GM12891 (cell line): Measurements from ENCODE around the gene DERL3.
"Not testable (repeated sequence)": the region's sequence is repeated elsewhere in the genome, so short reads cannot be mapped to it uniquely, and the experiment has no call there.

Source experiments
- POLR2A ChIP-seq: IDR thresholded peaks from 2 replicates; pipeline ENCODE4 v1.6.1; 2011; ENCODE audit warnings: low read depth, low read length, control low read depth
- POLR2AphosphoS5 ChIP-seq: IDR thresholded peaks from 2 replicates; pipeline ENCODE4 v1.6.1; 2011; ENCODE audit warnings: low read depth, low read length, control low read depth
- TAF1 ChIP-seq: IDR thresholded peaks from 2 replicates; pipeline ENCODE4 v1.6.1; 2011; ENCODE audit warnings: low read depth, low read length, control low read depth

DNA sequence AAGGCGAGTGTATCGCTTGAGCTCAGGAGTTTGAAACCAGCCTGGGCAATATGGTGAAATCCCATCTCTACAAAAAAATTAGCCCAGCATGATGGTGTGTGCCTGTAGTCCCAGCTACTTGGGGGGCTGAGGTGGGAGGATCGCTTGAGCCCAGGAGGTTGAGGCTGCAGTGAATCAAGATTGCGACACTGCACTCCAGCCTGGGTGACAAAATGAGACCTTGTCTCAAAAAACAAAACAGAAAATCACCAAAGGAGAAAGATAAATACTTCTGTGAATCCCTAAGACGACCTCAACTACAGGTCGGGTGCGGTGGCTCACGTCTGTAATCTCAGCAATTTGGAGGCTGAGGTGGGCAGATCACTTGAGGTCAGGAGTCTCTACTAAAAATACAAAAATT lies 21.4 kb upstream of the DERL3 start:
- TF ChIP-seq POLR2A, TAF1, POLR2AphosphoS5: not testable (repeated sequence)
